GM10266 (cell line): ENCODE data around the gene KAZN.

ENCODE experiments used
- DNase-seq: peaks from one replicate; pipeline ENCODE4 v3.0.0; 2012; ENCODE audit errors: extremely low spot score
- TF ChIP-seq, protein P1 (sequence below): IDR thresholded peaks from 2 replicates; pipeline ENCODE4 v1.5.1; 2012; ENCODE audit warnings: mild to moderate bottlenecking, low read depth; ENCODE audit not compliant: control insufficient read depth, insufficient read depth; ENCODE audit errors: missing control alignments

The KAZN gene

DNA sequence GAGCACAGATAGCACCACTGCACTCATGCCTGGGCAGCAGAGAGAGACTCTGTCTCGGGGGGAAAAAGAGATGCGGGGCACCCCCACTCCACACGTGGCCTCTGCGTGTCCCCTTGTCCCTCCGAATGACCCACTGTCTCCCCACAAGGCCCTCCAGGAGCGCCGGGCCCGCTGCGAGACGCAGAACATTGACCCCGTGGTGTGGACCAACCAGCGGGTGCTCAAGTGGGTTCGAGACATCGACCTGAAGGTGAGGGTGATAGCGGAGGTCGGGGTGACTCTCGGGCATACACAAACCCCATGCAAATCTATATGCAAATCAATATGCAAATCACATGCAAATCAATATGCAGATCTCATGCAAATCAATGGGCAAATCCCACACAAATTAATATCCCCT is 504.7 kb downstream of the KAZN start:
- TF ChIP-seq, protein P1, sequence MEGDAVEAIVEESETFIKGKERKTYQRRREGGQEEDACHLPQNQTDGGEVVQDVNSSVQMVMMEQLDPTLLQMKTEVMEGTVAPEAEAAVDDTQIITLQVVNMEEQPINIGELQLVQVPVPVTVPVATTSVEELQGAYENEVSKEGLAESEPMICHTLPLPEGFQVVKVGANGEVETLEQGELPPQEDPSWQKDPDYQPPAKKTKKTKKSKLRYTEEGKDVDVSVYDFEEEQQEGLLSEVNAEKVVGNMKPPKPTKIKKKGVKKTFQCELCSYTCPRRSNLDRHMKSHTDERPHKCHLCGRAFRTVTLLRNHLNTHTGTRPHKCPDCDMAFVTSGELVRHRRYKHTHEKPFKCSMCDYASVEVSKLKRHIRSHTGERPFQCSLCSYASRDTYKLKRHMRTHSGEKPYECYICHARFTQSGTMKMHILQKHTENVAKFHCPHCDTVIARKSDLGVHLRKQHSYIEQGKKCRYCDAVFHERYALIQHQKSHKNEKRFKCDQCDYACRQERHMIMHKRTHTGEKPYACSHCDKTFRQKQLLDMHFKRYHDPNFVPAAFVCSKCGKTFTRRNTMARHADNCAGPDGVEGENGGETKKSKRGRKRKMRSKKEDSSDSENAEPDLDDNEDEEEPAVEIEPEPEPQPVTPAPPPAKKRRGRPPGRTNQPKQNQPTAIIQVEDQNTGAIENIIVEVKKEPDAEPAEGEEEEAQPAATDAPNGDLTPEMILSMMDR = no peak
- no peak for DNase-seq

DNA sequence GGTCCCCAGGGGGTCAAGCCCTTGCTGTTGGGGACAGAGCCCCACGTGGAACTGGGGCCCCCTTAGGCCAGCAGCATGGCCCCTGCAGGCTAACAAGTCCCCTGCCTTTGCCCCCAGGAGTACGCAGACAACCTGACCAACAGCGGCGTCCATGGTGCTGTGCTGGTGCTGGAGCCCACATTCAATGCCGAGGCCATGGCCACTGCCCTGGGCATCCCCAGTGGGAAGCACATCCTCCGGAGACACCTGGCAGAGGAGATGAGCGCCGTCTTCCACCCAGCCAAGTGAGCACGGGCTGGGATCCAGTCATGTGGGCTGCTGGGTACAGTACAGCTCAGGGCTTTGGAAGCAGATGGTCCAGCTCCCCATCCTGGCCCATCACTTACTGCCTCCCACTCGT is 505.4 kb downstream of the KAZN start:
- TF ChIP-seq, protein P1 = no peak
- DNase-seq = no peak

- TF ChIP-seq, protein P1 = no peak
These were observed 506.3 kb downstream of the KAZN start for GRCh38 chr1:15104768-15105167.

DNA sequence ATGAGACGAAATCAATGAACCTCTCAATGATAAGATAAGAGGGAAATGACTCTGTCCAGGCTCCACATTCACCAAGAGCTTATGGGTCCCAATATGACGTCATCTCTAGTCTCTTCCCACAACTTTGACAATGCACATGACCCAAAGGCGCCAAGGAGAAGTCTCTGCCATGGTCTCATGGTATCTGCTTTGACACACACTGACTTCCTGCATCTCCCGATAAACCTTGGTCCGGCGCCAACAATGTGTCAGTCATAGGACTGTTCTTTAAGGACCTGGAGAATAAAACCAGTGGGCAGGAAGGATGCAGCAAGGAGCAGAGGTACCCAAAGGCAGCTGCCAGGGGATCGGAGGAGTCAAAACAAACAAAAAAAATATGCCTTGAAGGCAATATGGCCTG is 508.1 kb downstream of the KAZN start:
- DNase-seq = no peak

More at GRCh38 chr1:15104768-15105167, 506.3 kb downstream of the KAZN start:
- DNase-seq = no peak

DNA sequence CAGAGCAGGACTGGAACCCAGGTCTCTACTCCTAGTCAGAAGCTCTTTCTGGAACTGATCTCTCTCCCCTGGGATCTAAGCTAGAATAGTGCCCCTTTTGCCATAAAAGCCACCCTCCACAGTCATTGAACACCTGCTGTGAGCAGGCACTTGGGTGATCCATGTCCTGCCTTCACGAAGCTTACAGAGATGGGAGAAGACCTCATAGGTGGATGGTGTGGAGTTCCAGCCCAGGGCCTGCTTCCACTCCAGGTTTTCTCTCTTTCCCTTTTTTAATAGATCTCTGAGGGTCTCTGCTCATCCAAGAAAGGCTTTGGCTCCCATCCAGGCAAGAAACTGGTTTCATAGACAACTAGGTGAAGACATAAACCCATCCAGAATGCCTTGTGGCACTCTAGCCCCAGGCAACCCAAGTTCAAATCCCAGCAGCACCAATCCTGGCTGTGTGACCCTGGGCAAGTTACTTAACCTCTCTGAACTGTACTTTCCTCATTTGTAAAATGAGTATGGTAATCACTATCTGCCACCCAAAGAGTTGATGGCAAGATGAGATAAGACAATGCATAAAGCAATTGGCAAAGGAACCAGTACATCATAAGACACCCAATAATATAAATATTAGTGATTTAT is 508.7 kb downstream of the KAZN start:
- DNase-seq = no peak
- TF ChIP-seq, protein P1 = no peak

More for the DNA sequence above, 508.1 kb downstream of the KAZN start:
- TF ChIP-seq, protein P1 = no peak

DNA sequence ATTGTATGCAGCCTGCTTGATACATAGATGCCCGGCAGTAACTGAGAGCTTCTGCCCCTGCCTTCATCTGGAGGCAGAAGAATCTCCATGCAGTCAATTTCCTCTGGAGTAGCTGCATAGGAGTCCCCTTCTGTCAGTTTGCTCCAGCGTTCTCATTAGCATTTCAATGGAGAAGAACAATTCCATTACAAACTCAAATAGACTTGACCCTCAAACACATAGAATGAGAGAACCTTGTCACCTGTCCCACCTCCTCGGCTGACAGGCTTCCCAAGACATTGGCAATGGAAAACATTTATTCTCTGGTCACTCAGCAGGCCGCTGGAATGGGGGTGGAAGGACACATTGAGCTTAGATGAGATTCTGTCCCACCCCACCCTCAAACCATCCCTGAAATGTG is 509.4 kb downstream of the KAZN start:
- TF ChIP-seq, protein P1 = no peak

GRCh38 chr1:15110128-15110866 is 511.8 kb downstream of the KAZN start:
- TF ChIP-seq, protein P1 = no peak
- no peak for DNase-seq

More for the DNA sequence above, 509.4 kb downstream of the KAZN start:
- DNase-seq = no peak
